Stimulated activated CD4-positive, alpha-beta T cell treated with anti-CD3 and anti-CD28 coated beads, Interleukin-4, amount 100 ng/mL, for 1 hour (primary cell): Measurements from ENCODE around the gene GBP7.

Experiments used
- DNase-seq: peaks from one replicate; pipeline ENCODE4 v3.0.0-alpha.2; 2020

GBP7 gene

DNA sequence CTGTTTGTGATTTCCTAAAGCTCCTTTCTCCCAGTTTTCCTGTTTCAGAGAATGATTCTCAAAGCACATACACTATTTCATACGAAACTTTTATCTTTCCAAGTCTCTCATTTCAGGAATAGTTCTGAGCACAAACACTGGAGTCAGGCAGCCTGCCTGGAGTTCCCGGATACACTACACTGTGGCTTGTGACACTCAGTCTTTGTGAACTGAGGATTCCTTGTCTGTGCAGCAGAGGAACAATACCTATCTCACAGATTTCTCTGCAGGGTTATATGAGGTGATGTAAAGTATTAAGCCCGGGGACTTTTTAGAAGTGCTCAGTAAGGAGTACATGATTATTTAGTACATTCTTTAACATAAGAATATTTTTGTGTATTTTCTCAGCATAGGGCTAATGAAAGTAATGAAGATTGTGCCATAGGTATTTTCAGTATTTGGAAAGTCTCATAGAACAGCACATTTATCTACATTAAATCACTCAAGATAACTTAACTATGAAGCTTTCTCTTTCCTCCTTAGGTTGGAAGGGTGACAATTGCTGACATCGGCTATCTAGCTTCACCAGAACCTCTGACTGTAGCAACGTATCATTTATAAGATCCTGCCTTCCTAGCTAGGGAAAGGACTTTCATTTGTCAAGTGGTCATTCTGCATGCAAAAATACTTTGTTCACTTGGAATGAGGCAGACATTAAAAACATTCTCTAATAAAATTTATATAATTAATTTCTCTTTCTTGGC, 62.8 kb downstream of the GBP7 start:
- DNase-seq = no peak

GRCh38 chr1:89104687-89105086, 71.1 kb downstream of the GBP7 start:
- peak; percentile 21 for DNase-seq

- DNase-seq = no peak
Observed at GRCh38 chr1:89104147-89104546, 71.7 kb downstream of the GBP7 start.

- DNase-seq = no peak
Observed at GRCh38 chr1:89102021-89102420, 73.8 kb downstream of the GBP7 start.

- DNase-seq = no peak
Observed at GRCh38 chr1:89100412-89100811, 75.4 kb downstream of the GBP7 start.

DNA sequence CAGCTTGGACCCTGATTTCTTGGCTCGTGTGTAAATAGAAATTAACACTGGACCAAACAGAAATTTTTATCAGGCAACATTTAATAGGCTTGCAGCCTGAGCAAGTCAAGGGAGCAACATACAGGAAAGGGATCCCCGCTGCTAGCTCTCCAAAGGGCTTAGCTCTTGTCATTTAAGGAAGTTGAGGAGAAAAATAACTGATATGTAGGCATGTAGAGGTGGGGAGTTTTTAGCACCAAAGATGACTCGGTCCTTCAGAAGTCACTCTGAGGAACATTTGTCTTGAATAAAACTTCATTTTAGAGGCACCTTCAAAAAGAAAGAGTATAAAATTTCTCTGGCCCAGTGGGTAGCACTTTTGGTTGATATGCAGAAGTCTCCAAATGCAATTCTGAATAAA, 76.9 kb downstream of the GBP7 start:
- DNase-seq = no peak

GRCh38 chr1:89095737-89096136, 80.1 kb downstream of the GBP7 start:
- no peak for DNase-seq

GRCh38 chr1:89089962-89090361, 85.8 kb downstream of the GBP7 start:
- no peak for DNase-seq

GRCh38 chr1:89088572-89088971, 87.2 kb downstream of the GBP7 start:
- DNase-seq = no peak

GRCh38 chr1:89087241-89087640, 88.6 kb downstream of the GBP7 start:
- DNase-seq = no peak

GRCh38 chr1:89085781-89086180, 90.0 kb downstream of the GBP7 start:
- DNase-seq = no peak
